Measurements from ENCODE around the gene HEMK1. TPM values are rescaled to one million over a fixed set of nuclear protein-coding genes. Genes with fewer than 3 reads are reported as not detected.

The HEMK1 gene
- total and polyA plus RNA-seq, 2 of the 4 experiments (the other 2 are of a cell fraction), result 17.2 to 20.8 TPM

GRCh38 chr3:50626401-50626800, 57.1 kb downstream of the HEMK1 start:
- Histone ChIP-seq H3K23ac (ENCODE audit: low read depth, low read length) (no peak overlapping the region), H4K5ac (ENCODE audit: low read depth, low read length) (no peak overlapping the region), H3K56ac (ENCODE audit: extremely low read depth, insufficient read depth, low read length) (no peak overlapping the region), H2BK20ac (ENCODE audit: low read depth, low read length) (no peak overlapping the region), H4K20me1 (ENCODE audit: insufficient read depth, low read length) (peaks cover 10% of the 10 kb centered on the region), H3K36me3 (ENCODE audit: control insufficient read depth, insufficient read depth, low read length) (no peaks in the 10 kb centered on the region), H3K4me2 (ENCODE audit: low read depth, low read length) (no peak overlapping the region), H3K4me3 (ENCODE audit: insufficient read depth, low read depth, low read length) (no peak overlapping the region), H3K27ac (ENCODE audit: insufficient read depth, low read length) (no peak overlapping the region), H3K9ac (ENCODE audit: low read depth, low read length) (no peak overlapping the region), H3K4ac (ENCODE audit: low read depth, low read length) (no peak overlapping the region), H2BK120ac (ENCODE audit: low read depth, low read length) (no peak overlapping the region), H2AFZ (replicated peaks; ENCODE audit: low read length, poor library complexity) (no peak overlapping the region), H3K9me1 (ENCODE audit: insufficient read depth, low read length) (peaks cover 29% of the 10 kb centered on the region), H2BK15ac (ENCODE audit: low read depth, low read length) (no peak overlapping the region), H4K8ac (ENCODE audit: low read depth in 2 of 2, low read length in 2 of 2) (no peak overlapping the region), H2AK9ac (replicated peaks; ENCODE audit: low read depth, low read length, poor library complexity) (no peak overlapping the region), H3K27me3 (ENCODE audit: control insufficient read depth, insufficient read depth, low read length) (no peaks in the 10 kb centered on the region), H3K18ac (ENCODE audit: low read depth, low read length) (no peak overlapping the region), H3K14ac (replicated peaks; ENCODE audit: low read depth, low read length) (no peak overlapping the region), H2AK5ac (ENCODE audit: low read depth, low read length) (no peak overlapping the region), H3K4me1 (ENCODE audit: control insufficient read depth, insufficient read depth, low read length) (peaks cover 6% of the 10 kb centered on the region), H2BK5ac (ENCODE audit: low read depth, low read length, poor library complexity, severe bottlenecking) (no peak overlapping the region), H3K9me3 (ENCODE audit: control insufficient read depth, insufficient read depth, low read length) (no peaks in the 10 kb centered on the region), H4K91ac (ENCODE audit: insufficient read depth, low read depth, low read length) (no peak overlapping the region), H3K79me1 (ENCODE audit: low read depth in 1 of 2, low read length in 2 of 2) (peaks cover 0 to 14% of the 10 kb centered on the region in 2 experiments; a peak in 2 of 4 replicates)
- in situ Hi-C loops (cut with MboI; ENCODE audit: low sequenced_read_pairs), result no loop called here
- ChIA-PET CTCF (interaction anchor here (0.5 to 0.9 kb wide), 2 partner anchors 10 to 86 kb away, joined by 3 to 5 read pairs; no protein-coding TSS in a partner anchor), POLR2A (ENCODE audit: unreplicated experiment) (no interaction called here)
- dilution Hi-C loops (cut with HindIII; ENCODE audit: low sequenced_read_pairs, unreplicated experiment), result no loop called here
- ATAC-seq (ENCODE audit: low read depth) (no peak), DNase-seq (no peak)
- 100% methylated on average over 1 of the region's 3 CpGs; no CpG with 5 or more reads in 1 of the 2 experiments for WGBS, 2 experiments (ENCODE audit: extremely low coverage in 2 of 2, insufficient read length in 1 of 2)
- intact Hi-C loops (cut with micrococcal nuclease), result no loop called here
- BruUV-seq (replicated peaks), result no TSS peak
- TF ChIP-seq RFX5 (IDR thresholded peaks at IDR 0.05; ENCODE audit: low read depth, low read length) (no peak), BHLHE40 (IDR thresholded peaks at IDR 0.05; ENCODE audit: low read depth, low read length) (no peak), POLR2A (IDR thresholded peaks at IDR 0.05; ENCODE audit: low read depth, low read length) (no peak), NFE2L2 (IDR thresholded peaks at IDR 0.05; ENCODE audit: low read depth, low read length) (no peak), MXI1 (IDR thresholded peaks at IDR 0.05; ENCODE audit: borderline replicate concordance, low read depth, low read length) (no peak), CHD1 (IDR thresholded peaks at IDR 0.05; ENCODE audit: low read depth, low read length) (no peak), FOS (IDR thresholded peaks at IDR 0.05; ENCODE audit: low read depth, low read length) (no peak), ELK1 (IDR thresholded peaks at IDR 0.05; ENCODE audit: borderline replicate concordance, low read depth, low read length) (no peak), MAFK (IDR thresholded peaks at IDR 0.05; ENCODE audit: low read depth, low read length) (no peak)
